ENCODE results near the gene PAPPA2. TPM values are rescaled to one million over a fixed set of nuclear protein-coding genes. Genes with fewer than 3 reads are reported as not detected.

PAPPA2 gene
- total RNA-seq, 1 experiment from 2014 or later = 0.81 TPM

- no peak overlapping the region for H2BK120ac ChIP-seq (ENCODE audit: low read depth, low read length, poor library complexity, severe bottlenecking)
- H2BK5ac ChIP-seq (ENCODE audit: insufficient read length, low read length) = no peak overlapping the region
- no peak overlapping the region for H3K27ac ChIP-seq (ENCODE audit: insufficient read length, low read depth, low read length)
- H3K14ac ChIP-seq (ENCODE audit: insufficient read depth, low read length) = no peak overlapping the region
- H3T11ph ChIP-seq (ENCODE audit: low read length) = no peak overlapping the region
- no peak overlapping the region for H2AFZ ChIP-seq (ENCODE audit: low read length)
- H4K20me1 ChIP-seq (ENCODE audit: control insufficient read depth, insufficient read depth, insufficient read length) = no peaks in the 10 kb centered on the region
- no peak overlapping the region for H3K4ac ChIP-seq (ENCODE audit: low read depth, low read length)
- no peaks in the 10 kb centered on the region for H3K9me3 Mint-ChIP-seq
- no peak overlapping the region for H3K4me2 ChIP-seq (ENCODE audit: insufficient read depth, insufficient read length, low read length)
- no peaks in the 10 kb centered on the region for H3K79me1 ChIP-seq (ENCODE audit: insufficient read depth, low read depth, low read length, poor library complexity, severe bottlenecking)
- H4K91ac ChIP-seq (ENCODE audit: insufficient read length, low read depth, low read length) = no peak overlapping the region
- no peak overlapping the region for H3K27ac Mint-ChIP-seq
- H3K23ac ChIP-seq (ENCODE audit: insufficient read length, low read depth, low read length) = no peak overlapping the region
- H2BK20ac ChIP-seq (ENCODE audit: low read depth, low read length, poor library complexity, severe bottlenecking) = no peak overlapping the region
- TF ChIP-seq, protein P1, sequence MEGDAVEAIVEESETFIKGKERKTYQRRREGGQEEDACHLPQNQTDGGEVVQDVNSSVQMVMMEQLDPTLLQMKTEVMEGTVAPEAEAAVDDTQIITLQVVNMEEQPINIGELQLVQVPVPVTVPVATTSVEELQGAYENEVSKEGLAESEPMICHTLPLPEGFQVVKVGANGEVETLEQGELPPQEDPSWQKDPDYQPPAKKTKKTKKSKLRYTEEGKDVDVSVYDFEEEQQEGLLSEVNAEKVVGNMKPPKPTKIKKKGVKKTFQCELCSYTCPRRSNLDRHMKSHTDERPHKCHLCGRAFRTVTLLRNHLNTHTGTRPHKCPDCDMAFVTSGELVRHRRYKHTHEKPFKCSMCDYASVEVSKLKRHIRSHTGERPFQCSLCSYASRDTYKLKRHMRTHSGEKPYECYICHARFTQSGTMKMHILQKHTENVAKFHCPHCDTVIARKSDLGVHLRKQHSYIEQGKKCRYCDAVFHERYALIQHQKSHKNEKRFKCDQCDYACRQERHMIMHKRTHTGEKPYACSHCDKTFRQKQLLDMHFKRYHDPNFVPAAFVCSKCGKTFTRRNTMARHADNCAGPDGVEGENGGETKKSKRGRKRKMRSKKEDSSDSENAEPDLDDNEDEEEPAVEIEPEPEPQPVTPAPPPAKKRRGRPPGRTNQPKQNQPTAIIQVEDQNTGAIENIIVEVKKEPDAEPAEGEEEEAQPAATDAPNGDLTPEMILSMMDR (conservative IDR thresholded peaks at IDR 0.05) = no peak
- no peak overlapping the region for H3K56ac ChIP-seq (ENCODE audit: insufficient read length, low read depth, low read length)
- H3K9ac ChIP-seq (ENCODE audit: extremely low read depth, insufficient read length, low read length) = no peak overlapping the region
- no peaks in the 10 kb centered on the region for H3K27me3 ChIP-seq (ENCODE audit: insufficient read depth, low read length)
- no peak overlapping the region for H2AK5ac ChIP-seq (ENCODE audit: insufficient read length, low read length)
- no peak overlapping the region for H3K18ac ChIP-seq (ENCODE audit: insufficient read length, low read depth, low read length)
- H3K4me3 Mint-ChIP-seq = no peak overlapping the region
- H3K36me3 Mint-ChIP-seq (ENCODE audit: insufficient read depth in 1 of 3, low read depth in 3 of 3) = no peaks in the 10 kb centered on the region
- H2BK15ac ChIP-seq (ENCODE audit: low read depth, low read length) = no peak overlapping the region
- H3K9me3 ChIP-seq (ENCODE audit: control insufficient read depth, low read depth, low read length) = no peaks in the 10 kb centered on the region
- no peak for DNase-seq
- peaks cover 3 to 4% of the 10 kb centered on the region in 2 experiments; a peak in 3 of 4 replicates for H3K4me1 Mint-ChIP-seq
- no peaks in the 10 kb centered on the region for H3K27me3 Mint-ChIP-seq (ENCODE audit: low read depth)
- H3K4me1 ChIP-seq (ENCODE audit: insufficient read depth, low read length) = no peaks in the 10 kb centered on the region
- no peak overlapping the region for H2BK12ac ChIP-seq (ENCODE audit: insufficient read length, low read depth, low read length)
- H3K79me2 ChIP-seq (ENCODE audit: insufficient read depth, low read length) = no peaks in the 10 kb centered on the region
- no peaks in the 10 kb centered on the region for H3K23me2 ChIP-seq (ENCODE audit: insufficient read length, low read depth, low read length, poor library complexity, severe bottlenecking)
- no peak overlapping the region for H4K5ac ChIP-seq (ENCODE audit: insufficient read length, low read depth, low read length)
- no peak overlapping the region for H4K8ac ChIP-seq (replicated peaks; ENCODE audit: insufficient read length, low read depth, low read length)
Measured at GRCh38 chr1:176512966-176513365, 50.0 kb downstream of the PAPPA2 start.
